H1 (cell line): ENCODE data around the gene TRIM22. TPM values are rescaled to one million over a fixed set of nuclear protein-coding genes. Genes with fewer than 3 reads are reported as not detected.

Experiments
- CTBP2 ChIP-seq: IDR thresholded peaks from 2 replicates; pipeline ENCODE4 v1.7.0; 2011; ENCODE audit warnings: borderline replicate concordance, mild to moderate bottlenecking, moderate library complexity, mixed read lengths, low read length; ENCODE audit not compliant: insufficient read depth, insufficient read length
- POU5F1 ChIP-seq: IDR thresholded peaks from 2 replicates; pipeline ENCODE4 v1.6.1; 2011; ENCODE audit warnings: low read depth, mild to moderate bottlenecking, low read length, moderate library complexity
- RXRA ChIP-seq: IDR thresholded peaks from 2 replicates; pipeline ENCODE4 v1.6.1; 2011; ENCODE audit warnings: low read depth, mild to moderate bottlenecking, low read length, moderate library complexity; ENCODE audit not compliant: insufficient read depth
- polyA plus RNA-seq, 7 experiments: library from polyadenylated mRNA; depleted of rRNA in 3 of 7; stranded (reverse) in 5 of 7; unstranded in 2 of 7; fragments of >200 nt in 5 of 7; fragments of 200-250 nt in 2 of 7; gene quantifications; 1 replicate in 5 of 7; 2 replicates in 1 of 7; 4 replicates in 1 of 7; pipeline versions ENCODE4 v1.2.1 to v1.2.3, GENCODE V29; 2011 to 2013; ENCODE audit warnings: missing spikeins in 2 of 7, mixed read lengths in 2 of 7
- total RNA-seq: library from RNA; stranded (reverse); fragmentation: NEBNext Ultra II Directional; extraction: Animal tissue kit (Norgen Biotek cat#: 25700); gene quantifications from 2 replicates; pipeline ENCODE4 v1.2.1, GENCODE V29; 2021
- TF ChIP-seq, protein P1 (sequence below): IDR thresholded peaks from 2 replicates; pipeline ENCODE4 v1.6.1; 2011; ENCODE audit warnings: low read depth, mild to moderate bottlenecking, low read length; ENCODE audit not compliant: insufficient read depth

TRIM22 gene
- total and polyA plus RNA-seq, 2 of the 8 experiments (the other 6 are each of a cell fraction or from before 2014, with no cell fraction given), result 56.0 to 82.7 TPM

DNA sequence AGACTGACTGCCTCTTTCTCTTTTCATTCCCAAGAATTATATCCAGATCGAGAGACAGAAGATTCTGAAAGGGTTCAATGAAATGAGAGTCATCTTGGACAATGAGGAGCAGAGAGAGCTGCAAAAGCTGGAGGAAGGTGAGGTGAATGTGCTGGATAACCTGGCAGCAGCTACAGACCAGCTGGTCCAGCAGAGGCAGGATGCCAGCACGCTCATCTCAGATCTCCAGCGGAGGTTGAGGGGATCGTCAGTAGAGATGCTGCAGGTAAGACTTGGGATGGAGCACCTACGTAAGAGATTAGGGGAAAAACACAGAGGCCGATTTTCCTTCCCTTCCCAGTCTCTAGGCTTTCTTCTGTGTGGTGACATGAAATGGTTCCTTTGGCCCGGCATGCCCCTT is 8.7 kb downstream of the TRIM22 start (continued):
- TF ChIP-seq CTBP2 (no peak), RXRA (no peak), POU5F1 (no peak)
- TF ChIP-seq, protein P1, sequence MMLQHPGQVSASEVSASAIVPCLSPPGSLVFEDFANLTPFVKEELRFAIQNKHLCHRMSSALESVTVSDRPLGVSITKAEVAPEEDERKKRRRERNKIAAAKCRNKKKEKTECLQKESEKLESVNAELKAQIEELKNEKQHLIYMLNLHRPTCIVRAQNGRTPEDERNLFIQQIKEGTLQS, result no peak
